Stimulated activated CD8-positive, alpha-beta memory T cell treated with anti-CD3 and anti-CD28 coated beads, Interleukin-12 subunit alpha, Interleukin-12 subunit beta, amount 100 ng/mL, for 24 hours (primary cell): ENCODE measurements around the gene GSTM1.
A peak's percentile ranks its signal among the peaks of the same experiment; 100 is the strongest.

ENCODE experiments used
- DNase-seq: peaks from one replicate; pipeline ENCODE4 v3.0.0-alpha.2; 2020; ENCODE audit errors: extremely low read depth

Gene GSTM1

GRCh38 chr1:109687641-109688499 lies at the start of gene GSTM1:
Gene GSTM1, plus strand, starts transcription at chr1:109687817. Its CDS starts 57 bp downstream, at chr1:109687874.
- DNase-seq = no peak

- DNase-seq = no peak
Observed at GRCh38 chr1:109639063-109639840, 48.4 kb upstream of the GSTM1 start.

DNA sequence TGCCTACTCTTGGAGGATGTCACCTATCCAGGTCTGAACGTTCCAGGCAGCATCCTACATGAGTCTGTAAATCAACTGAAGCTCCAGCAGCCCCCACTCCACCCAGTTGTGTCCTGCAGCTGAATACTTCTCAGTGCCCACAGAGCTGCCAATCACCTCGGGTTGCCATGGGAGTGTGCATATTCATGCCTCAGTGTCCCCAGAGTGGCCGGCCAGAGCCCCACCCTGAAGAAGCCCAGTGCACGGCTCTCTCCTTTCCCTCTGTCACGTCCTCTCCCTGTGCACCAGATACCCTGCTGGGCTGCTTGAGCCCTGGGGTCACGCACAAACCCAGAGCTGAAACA lies 47.8 kb upstream of the GSTM1 start:
- no peak for DNase-seq

DNA sequence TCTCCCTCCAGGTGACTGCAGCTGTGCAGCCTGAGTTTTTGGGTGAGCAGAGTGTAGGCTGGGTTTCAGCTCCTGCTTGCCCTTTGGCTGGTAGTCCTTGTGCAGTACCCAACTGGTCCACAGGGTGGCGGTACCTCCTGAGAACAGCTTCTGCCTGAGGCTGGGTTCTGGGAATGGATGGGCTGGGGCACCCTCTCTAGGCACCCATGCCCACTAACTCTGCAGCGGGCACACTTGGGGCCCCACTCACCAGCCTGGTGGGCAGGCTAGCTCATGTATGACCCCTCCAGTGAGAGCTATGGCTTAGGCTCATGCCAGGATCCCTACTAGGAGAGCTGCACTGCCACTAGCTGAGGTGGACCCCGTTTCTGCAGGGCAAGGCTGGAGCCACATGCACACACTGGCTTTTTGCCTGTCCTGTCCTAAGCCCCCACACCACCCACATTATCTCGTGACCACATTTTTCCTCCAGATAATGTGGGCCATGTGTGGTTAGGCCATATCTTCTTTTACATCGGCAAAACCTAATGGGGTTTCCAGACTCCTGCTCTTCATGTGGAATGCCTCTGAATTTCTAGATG lies 47.2 kb upstream of the GSTM1 start:
- DNase-seq = peak; percentile 73

- no peak for DNase-seq
Observed at GRCh38 chr1:109641078-109641740, 46.4 kb upstream of the GSTM1 start.

DNA sequence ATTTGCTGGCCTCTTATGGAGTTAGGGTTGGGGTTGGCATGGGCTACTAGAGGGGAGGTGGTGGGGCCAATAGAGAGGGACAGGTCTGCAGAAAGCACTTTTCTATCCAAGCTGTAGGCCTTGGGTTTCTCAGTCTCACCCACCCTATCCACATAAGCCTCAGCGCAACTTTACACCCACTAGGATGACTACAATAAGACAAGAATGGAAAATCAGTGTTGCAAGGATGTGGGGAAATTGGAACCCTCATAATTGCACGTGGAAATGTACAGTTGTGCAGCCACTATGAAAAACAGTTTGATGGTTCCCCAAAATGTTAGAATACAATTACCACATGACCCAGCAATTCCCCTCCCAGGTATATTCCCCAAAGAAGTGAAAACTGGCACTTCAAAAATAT lies 45.8 kb upstream of the GSTM1 start:
- no peak for DNase-seq

GRCh38 chr1:109642626-109643025 lies 45.0 kb upstream of the GSTM1 start:
- DNase-seq = no peak

GRCh38 chr1:109643385-109644230 lies 44.0 kb upstream of the GSTM1 start:
- DNase-seq = peak; percentile 67

GRCh38 chr1:109644670-109645069 lies 42.9 kb upstream of the GSTM1 start:
- no peak for DNase-seq

DNA sequence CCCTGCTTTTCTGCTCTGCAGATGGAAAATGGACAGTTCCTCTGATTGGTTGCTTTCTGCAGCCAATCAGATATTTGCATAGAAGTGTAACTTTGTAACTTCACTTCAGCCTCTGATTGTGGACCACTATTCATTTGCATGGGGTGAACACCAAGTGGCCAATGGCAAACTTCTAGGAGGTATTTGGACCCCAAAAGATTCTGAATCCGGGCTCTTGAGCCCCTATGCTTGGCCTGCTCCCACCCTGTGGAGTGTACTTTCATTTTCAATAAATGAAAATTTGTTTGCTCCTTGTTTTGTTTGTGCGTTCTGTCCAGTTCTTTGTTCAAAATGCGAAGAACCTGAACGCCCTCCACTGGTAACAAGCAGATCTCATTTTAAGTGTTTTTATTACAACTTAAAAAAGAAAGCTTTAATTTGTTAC lies 38.1 kb upstream of the GSTM1 start:
- DNase-seq = no peak

- no peak for DNase-seq
Observed at GRCh38 chr1:109650609-109651008, 37.0 kb upstream of the GSTM1 start.

DNA sequence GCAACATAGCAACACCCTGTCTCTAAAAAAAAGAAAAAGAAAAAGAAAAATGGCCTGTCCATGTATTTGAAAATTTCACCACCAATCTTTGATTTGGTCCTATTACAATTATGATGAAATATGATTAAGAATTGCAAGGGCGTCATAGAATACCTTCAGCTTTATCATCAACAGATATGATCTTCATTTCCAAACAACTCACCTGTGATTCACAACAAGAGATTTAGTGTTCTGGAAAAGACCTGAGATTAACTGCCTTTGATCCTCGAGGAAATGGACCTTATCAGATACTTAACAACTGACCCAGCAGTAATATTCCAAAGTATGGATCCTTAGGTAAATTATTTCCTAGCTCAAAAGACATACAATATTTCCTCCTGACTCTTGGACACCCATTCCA lies 35.2 kb upstream of the GSTM1 start:
- no peak for DNase-seq

GRCh38 chr1:109653306-109653705 lies 34.3 kb upstream of the GSTM1 start:
- no peak for DNase-seq

DNA sequence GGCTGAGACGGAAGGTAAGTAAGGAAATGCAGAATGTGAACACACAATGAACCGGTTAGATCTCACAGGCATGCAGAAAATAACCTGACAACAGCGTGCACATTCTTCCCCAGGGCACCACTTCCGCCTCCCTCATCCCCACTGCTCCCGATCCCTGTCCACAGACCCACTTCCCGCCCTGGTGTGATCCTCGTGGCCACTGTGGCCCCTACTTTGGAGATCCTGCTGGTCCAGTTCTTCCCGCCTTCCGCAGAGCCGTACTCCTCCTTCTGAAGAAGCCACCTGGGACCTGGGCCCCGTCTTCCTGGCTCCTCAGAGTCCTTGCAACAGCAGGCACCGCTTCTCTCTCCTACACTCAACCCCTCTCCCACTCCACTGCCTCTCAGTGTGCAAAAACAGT lies 33.1 kb upstream of the GSTM1 start:
- no peak for DNase-seq

GRCh38 chr1:109655615-109656519 lies 31.8 kb upstream of the GSTM1 start, which contains the start of gene GSTM4:
Gene GSTM4, plus strand, starts transcription at chr1:109656099. Its CDS starts 291 bp downstream, at chr1:109656390.
- peak; percentile 59 for DNase-seq

GRCh38 chr1:109657395-109657794 lies 30.2 kb upstream of the GSTM1 start:
- DNase-seq = no peak

DNA sequence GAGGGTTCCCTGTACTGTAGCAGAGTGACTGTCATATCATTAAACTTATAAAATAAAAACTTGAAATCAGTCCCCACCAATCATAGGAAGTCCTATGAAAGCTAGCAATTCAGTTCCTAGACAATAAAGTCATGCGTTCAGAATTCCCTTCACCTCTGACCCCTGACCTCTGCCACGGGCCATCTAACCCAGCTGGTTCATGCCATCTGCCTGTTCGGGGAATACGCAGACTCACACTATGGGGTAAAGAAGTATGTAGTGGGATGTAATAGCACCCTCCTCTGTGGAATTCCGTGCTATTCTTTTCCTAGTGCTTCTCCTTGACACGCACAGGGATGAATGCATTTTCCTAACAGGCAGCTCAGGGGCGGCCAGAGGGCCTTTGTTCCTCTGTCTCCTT lies 29.6 kb upstream of the GSTM1 start:
- DNase-seq = no peak

DNA sequence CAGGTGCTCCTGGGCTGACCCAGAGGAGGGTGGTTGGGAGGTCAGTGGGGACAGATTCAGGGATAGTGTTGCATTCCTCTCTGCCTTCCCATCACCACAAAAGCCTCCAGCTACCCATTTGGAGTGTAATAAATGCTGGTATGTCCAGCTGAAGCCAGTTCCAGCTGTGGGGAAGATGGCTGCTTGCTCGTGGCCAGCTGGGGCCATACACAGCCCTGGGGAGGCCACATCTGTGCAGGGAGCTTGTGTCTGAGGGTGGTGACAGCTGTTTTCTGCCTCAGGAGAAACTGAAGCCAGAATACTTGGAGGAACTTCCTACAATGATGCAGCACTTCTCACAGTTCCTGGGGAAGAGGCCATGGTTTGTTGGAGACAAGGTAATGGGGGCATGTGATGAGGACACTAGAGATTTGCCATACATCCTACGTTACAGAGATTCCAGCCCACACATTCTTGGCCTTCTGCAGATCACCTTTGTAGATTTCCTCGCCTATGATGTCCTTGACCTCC lies 29.0 kb upstream of the GSTM1 start:
- DNase-seq = no peak

DNA sequence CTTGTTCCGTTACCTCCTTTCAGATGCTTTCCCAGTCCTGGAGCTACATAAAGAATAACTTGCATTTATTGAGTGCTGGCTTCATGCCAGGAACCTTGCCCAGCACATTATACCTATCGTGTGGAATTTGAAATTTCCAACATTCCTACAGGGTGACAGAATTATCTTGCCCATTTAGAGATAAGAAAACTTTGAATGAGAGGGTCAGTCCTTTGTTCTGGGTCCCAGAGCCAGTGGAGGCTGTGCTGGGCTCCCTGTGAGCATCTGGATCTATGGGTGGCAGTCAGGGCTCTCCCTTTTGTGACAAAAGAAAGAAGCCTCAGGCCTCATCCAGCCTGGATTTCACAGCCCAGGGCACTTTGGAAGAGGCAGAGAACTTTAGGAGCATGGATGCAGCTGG lies 28.5 kb upstream of the GSTM1 start:
- no peak for DNase-seq
